Endometrial microvascular endothelial cells (primary cell): ENCODE data around the gene CBX8. TPM values are rescaled to one million over a fixed set of nuclear protein-coding genes. Genes with fewer than 3 reads are reported as not detected.

ENCODE experiments used
- in situ Hi-C: cut with HindIII; loops from 2 replicates; pipeline ENCODE4 v1.10.0; 2017; ENCODE audit warnings: low sequenced_read_pairs, low pct_unique_long_range_greater_than_20kb; ENCODE audit errors: inconsistent ontology term
- total RNA-seq: library from RNA; depleted of rRNA; stranded (reverse); fragments of >200 nt; gene quantifications from one replicate; pipeline ENCODE4 v1.2.3, GENCODE V29; 2015; ENCODE audit errors: inconsistent ontology term

CBX8 gene
- total RNA-seq, 1 donor from 2014 or later = 2.1 TPM

GRCh38 chr17:79824234-79824633 is 27.4 kb upstream of the CBX8 start:
- in situ Hi-C loops = no loop called here

- in situ Hi-C loops = no loop called here
Observed at GRCh38 chr17:79822583-79823124, 25.8 kb upstream of the CBX8 start.

- in situ Hi-C loops = no loop called here
Observed at GRCh38 chr17:79821331-79822095, 24.6 kb upstream of the CBX8 start.

GRCh38 chr17:79820959-79821330 is 24.1 kb upstream of the CBX8 start:
- in situ Hi-C loops = no loop called here

- in situ Hi-C loops = no loop called here
Observed at GRCh38 chr17:79819534-79820276, 22.8 kb upstream of the CBX8 start.

- in situ Hi-C loops = no loop called here
Observed at GRCh38 chr17:79819085-79819484, 22.2 kb upstream of the CBX8 start.

- in situ Hi-C loops = no loop called here
Observed at GRCh38 chr17:79818026-79818758, 21.3 kb upstream of the CBX8 start.

GRCh38 chr17:79815836-79816461 is 19.1 kb upstream of the CBX8 start:
- in situ Hi-C loops = no loop called here

- in situ Hi-C loops = no loop called here
Observed at GRCh38 chr17:79814974-79815835, 18.3 kb upstream of the CBX8 start.

- in situ Hi-C loops = no loop called here
Observed at GRCh38 chr17:79814127-79814973, 17.5 kb upstream of the CBX8 start.

GRCh38 chr17:79813297-79814126 is 16.6 kb upstream of the CBX8 start:
- in situ Hi-C loops = no loop called here

GRCh38 chr17:79812353-79813258 is 15.7 kb upstream of the CBX8 start:
- in situ Hi-C loops = no loop called here

GRCh38 chr17:79811868-79812352 is 15.0 kb upstream of the CBX8 start:
- in situ Hi-C loops = no loop called here

- in situ Hi-C loops = no loop called here
Observed at GRCh38 chr17:79811011-79811867, 14.4 kb upstream of the CBX8 start.
